Activated T-helper 1 cell treated with anti-CD3 and anti-CD28 coated beads, Interleukin-2, amount 50 U/mL, for 16 hours (primary cell): ENCODE results near the gene TGFB1I1.
"Not testable (repeated sequence)": the region's sequence is repeated elsewhere in the genome, so short reads cannot be mapped to it uniquely, and the experiment has no call there.

Source experiments
- DNase-seq, 2 donors: peaks; one replicate each; pipeline ENCODE4 v3.0.0-alpha.2; 2020; ENCODE audit warnings: low read depth in 1 of 2, low spot score in 1 of 2

TGFB1I1 gene

GRCh38 chr16:31513126-31513525 is 41.2 kb downstream of the TGFB1I1 start:
- no peak for DNase-seq

- no peak for DNase-seq
These were observed 41.9 kb downstream of the TGFB1I1 start for GRCh38 chr16:31513884-31514283.

GRCh38 chr16:31517800-31518402 is 45.9 kb downstream of the TGFB1I1 start:
- DNase-seq, result no peak

- no peak for DNase-seq
These were observed 47.9 kb downstream of the TGFB1I1 start for GRCh38 chr16:31519759-31520431.

- no peak for DNase-seq
These were observed 49.4 kb downstream of the TGFB1I1 start for GRCh38 chr16:31521368-31521767.

DNA sequence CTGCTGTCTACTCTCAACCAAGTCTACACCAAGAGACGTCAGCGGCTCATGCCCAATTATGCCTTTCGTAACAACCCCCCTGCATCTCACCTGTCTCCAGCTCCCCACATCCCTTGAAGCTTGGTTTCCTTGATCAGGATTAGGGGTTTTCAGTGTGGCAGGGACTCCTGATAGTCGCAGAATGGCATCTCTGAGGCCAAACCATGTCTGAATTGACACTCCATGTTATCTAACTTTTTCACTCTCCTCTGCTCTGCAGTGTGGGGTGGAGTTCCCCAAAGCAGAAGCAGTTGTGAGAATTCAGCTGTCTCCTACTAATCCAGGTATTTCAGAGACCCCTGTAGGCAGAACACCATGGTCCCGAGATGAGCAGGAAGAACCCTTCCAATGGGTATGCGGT is 50.1 kb downstream of the TGFB1I1 start:
- no peak for DNase-seq

GRCh38 chr16:31523768-31524167 is 51.8 kb downstream of the TGFB1I1 start:
- not testable (repeated sequence) for DNase-seq

GRCh38 chr16:31525113-31525512 is 53.2 kb downstream of the TGFB1I1 start:
- DNase-seq, result no peak
